Measurements from ENCODE around the gene TMEFF2.

DNA sequence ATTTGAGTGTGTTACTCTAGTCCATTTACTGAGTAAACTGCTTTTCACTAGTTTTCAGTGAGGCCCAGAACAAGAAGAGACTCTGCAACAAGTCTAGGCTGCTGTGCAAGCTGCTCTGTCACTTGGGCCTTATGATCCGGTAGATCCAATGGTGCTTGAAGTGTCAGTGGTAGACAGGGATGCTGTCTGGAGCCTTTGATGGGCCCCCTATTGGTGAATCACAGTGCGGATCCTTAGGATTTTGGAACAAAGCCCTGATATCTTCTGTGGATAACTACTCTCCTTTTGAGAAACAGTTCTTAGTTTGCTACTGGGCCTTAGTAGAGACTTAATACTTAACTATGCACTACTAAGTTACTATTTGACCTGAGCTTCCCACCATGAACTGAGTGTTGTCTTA lies 150.2 kb downstream of the TMEFF2 start:
- TF ChIP-seq, protein P1, sequence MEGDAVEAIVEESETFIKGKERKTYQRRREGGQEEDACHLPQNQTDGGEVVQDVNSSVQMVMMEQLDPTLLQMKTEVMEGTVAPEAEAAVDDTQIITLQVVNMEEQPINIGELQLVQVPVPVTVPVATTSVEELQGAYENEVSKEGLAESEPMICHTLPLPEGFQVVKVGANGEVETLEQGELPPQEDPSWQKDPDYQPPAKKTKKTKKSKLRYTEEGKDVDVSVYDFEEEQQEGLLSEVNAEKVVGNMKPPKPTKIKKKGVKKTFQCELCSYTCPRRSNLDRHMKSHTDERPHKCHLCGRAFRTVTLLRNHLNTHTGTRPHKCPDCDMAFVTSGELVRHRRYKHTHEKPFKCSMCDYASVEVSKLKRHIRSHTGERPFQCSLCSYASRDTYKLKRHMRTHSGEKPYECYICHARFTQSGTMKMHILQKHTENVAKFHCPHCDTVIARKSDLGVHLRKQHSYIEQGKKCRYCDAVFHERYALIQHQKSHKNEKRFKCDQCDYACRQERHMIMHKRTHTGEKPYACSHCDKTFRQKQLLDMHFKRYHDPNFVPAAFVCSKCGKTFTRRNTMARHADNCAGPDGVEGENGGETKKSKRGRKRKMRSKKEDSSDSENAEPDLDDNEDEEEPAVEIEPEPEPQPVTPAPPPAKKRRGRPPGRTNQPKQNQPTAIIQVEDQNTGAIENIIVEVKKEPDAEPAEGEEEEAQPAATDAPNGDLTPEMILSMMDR (IDR thresholded peaks at IDR 0.05) = no peak
- TF ChIP-seq POLR2A (IDR thresholded peaks at IDR 0.05) = no peak
